Liver (tissue), 9 donors: ENCODE results near the gene SPARC. TPM values are rescaled to one million over a fixed set of nuclear protein-coding genes. Genes with fewer than 3 reads are reported as not detected.

Experiments
- DNase-seq: peaks from one replicate; pipeline ENCODE4 v3.0.0-alpha.2; 2017; ENCODE audit warnings: low spot score
- H3K27ac ChIP-seq, 2 donors: one replicate each; pipeline ENCODE4 v1.7.0; 2013; ENCODE audit warnings: inconsistent platforms in 2 of 2, low read length in 2 of 2, control low read depth in 1 of 2, low read depth in 1 of 2, mild to moderate bottlenecking in 1 of 2
- H3K27me3 ChIP-seq, 4 donors: one replicate each; pipeline versions ENCODE4 v1.6.1 to v1.7.0; 2013; ENCODE audit warnings: low read length in 3 of 4, inconsistent platforms in 1 of 4, mild to moderate bottlenecking in 1 of 4, moderate library complexity in 1 of 4; ENCODE audit not compliant: control insufficient read depth in 4 of 4, insufficient read depth in 4 of 4
- H3K36me3 ChIP-seq, 4 donors: one replicate each; pipeline versions ENCODE4 v1.6.1 to v1.7.0; 2013; ENCODE audit warnings: low read length in 3 of 4, mild to moderate bottlenecking in 3 of 4, low read depth in 1 of 4, moderate library complexity in 1 of 4; ENCODE audit not compliant: control insufficient read depth in 4 of 4, insufficient read depth in 3 of 4
- H3K4me1 ChIP-seq, 4 donors: one replicate each; pipeline versions ENCODE4 v1.6.1 to v1.7.0; 2013; ENCODE audit warnings: low read length in 3 of 4, mild to moderate bottlenecking in 3 of 4, moderate library complexity in 1 of 4; ENCODE audit not compliant: control insufficient read depth in 4 of 4, insufficient read depth in 4 of 4
- H3K4me3 ChIP-seq, 3 donors: one replicate each; pipeline versions ENCODE4 v1.6.1 to v1.7.0; 2013; ENCODE audit warnings: low read length in 3 of 3, control low read depth in 1 of 3, low read depth in 1 of 3, mild to moderate bottlenecking in 1 of 3
- H3K9ac ChIP-seq, 2 donors: one replicate each; pipeline ENCODE4 v1.7.0; 2013; ENCODE audit warnings: low read length in 2 of 2, mild to moderate bottlenecking in 2 of 2, moderate library complexity in 2 of 2, control low read depth in 1 of 2, low read depth in 1 of 2
- H3K9me3 ChIP-seq, 4 donors: one replicate each; pipeline versions ENCODE4 v1.6.1 to v1.7.0; 2013; ENCODE audit warnings: low read length in 3 of 4; ENCODE audit not compliant: control insufficient read depth in 4 of 4
- ATF3 ChIP-seq: IDR thresholded peaks from 2 replicates; pipeline ENCODE4 v1.6.1; 2016; ENCODE audit warnings: antibody characterized with exemption
- CTCF ChIP-seq: fragments of 150-350 bp; IDR thresholded peaks from 2 replicates; pipeline ENCODE4 v1.5.1; 2017; ENCODE audit warnings: improper control_type of control experiment, low read depth, low read length; ENCODE audit not compliant: missing input control
- FOXA1 ChIP-seq: IDR thresholded peaks from 2 replicates; pipeline ENCODE4 v1.6.1; 2016; ENCODE audit warnings: antibody characterized with exemption
- FOXA2 ChIP-seq: IDR thresholded peaks from 2 replicates; pipeline ENCODE4 v1.6.1; 2016; ENCODE audit warnings: antibody characterized with exemption
- GABPA ChIP-seq, 2 donors: IDR thresholded peaks in 1 of 2; conservative IDR thresholded peaks in 1 of 2; 2 replicates each; pipeline ENCODE4 v1.6.1; 2016; ENCODE audit warnings: antibody characterized with exemption in 2 of 2, mild to moderate bottlenecking in 1 of 2, moderate library complexity in 1 of 2
- HNF4A ChIP-seq, 2 donors: conservative IDR thresholded peaks; 2 replicates each; pipeline ENCODE4 v1.6.1; 2016; ENCODE audit warnings: antibody characterized with exemption in 2 of 2, mild to moderate bottlenecking in 2 of 2
- HNF4G ChIP-seq: IDR thresholded peaks from 2 replicates; pipeline ENCODE4 v1.6.1; 2016; ENCODE audit warnings: antibody characterized with exemption
- JUND ChIP-seq, 2 donors: IDR thresholded peaks; 2 replicates each; pipeline ENCODE4 v1.6.1; 2016; ENCODE audit warnings: antibody characterized with exemption in 2 of 2
- MAX ChIP-seq: IDR thresholded peaks from 2 replicates; pipeline ENCODE4 v1.6.1; 2016; ENCODE audit warnings: antibody characterized with exemption
- NR2F2 ChIP-seq: IDR thresholded peaks from 2 replicates; pipeline ENCODE4 v1.6.1; 2016; ENCODE audit warnings: antibody characterized with exemption
- RAD21 ChIP-seq, 2 donors: IDR thresholded peaks; 2 replicates each; pipeline ENCODE4 v1.6.1; 2016; ENCODE audit warnings: antibody characterized with exemption in 2 of 2, mild to moderate bottlenecking in 2 of 2
- REST ChIP-seq: IDR thresholded peaks from 2 replicates; pipeline ENCODE4 v1.6.1; 2016; ENCODE audit warnings: antibody characterized with exemption, mild to moderate bottlenecking
- SP1 ChIP-seq: IDR thresholded peaks from 2 replicates; pipeline ENCODE4 v1.6.1; 2018; ENCODE audit warnings: antibody characterized with exemption, mild to moderate bottlenecking
- TAF1 ChIP-seq: conservative IDR thresholded peaks from 2 replicates; pipeline ENCODE4 v1.6.1; 2016; ENCODE audit warnings: antibody characterized with exemption, mild to moderate bottlenecking
- ZBTB33 ChIP-seq: IDR thresholded peaks from 2 replicates; pipeline ENCODE4 v1.6.1; 2016; ENCODE audit warnings: antibody characterized with exemption
- WGBS: extraction: QIAGEN DNeasy Blood & Tissue Kit; methylation state at CpG from one replicate; pipeline ENCODE4 v1.1.7; 2013; 5-methylcytosine and 5-hydroxymethylcytosine counted together
- polyA plus RNA-seq, 2 donors: library from polyadenylated mRNA; stranded (reverse) in 1 of 2; unstranded in 1 of 2; fragments of 200-250 nt in 1 of 2; fragments of >200 nt in 1 of 2; fragmentation: Nextera tagmentation in 1 of 2; extraction: Ambion mirVana in 1 of 2; gene quantifications; one replicate each; pipeline versions ENCODE4 v1.2.1 to v1.2.3, GENCODE V29; 2013 to 2015
- total RNA-seq, 2 donors: library from RNA; depleted of rRNA; stranded (reverse); fragments of >200 nt; gene quantifications; one replicate each; pipeline ENCODE4 v1.2.3, GENCODE V29; 2014
- donor health status: healthy.
- donor health status: healthy.
- donor health status: healthy.
- donor health status: healthy.
- donor health status: healthy.

Gene SPARC
- total and polyA plus RNA-seq, 4 donors = 96.6 to 269 (median 110) TPM

GRCh38 chr5:151624476-151624875 lies 62.2 kb downstream of the SPARC start:
- no peak overlapping the region for H3K27ac ChIP-seq
- H3K36me3 ChIP-seq = no peaks in the 10 kb centered on the region
- no peak for TF ChIP-seq FOXA1
- no peak for TF ChIP-seq ATF3
- TF ChIP-seq HNF4A (conservative IDR thresholded peaks at IDR 0.05) = no peak
- no peak for TF ChIP-seq RAD21 (IDR thresholded peaks at IDR 0.05)
- TF ChIP-seq ZBTB33 = no peak
- TF ChIP-seq HNF4G = no peak
- TF ChIP-seq MAX = no peak
- no peak for TF ChIP-seq NR2F2
- TF ChIP-seq TAF1 = no peak
- TF ChIP-seq GABPA (IDR thresholded peaks at IDR 0.05 in 1 of 2, conservative IDR thresholded peaks at IDR 0.05 in 1 of 2) = no peak
- no peak for TF ChIP-seq CTCF
- no peak for TF ChIP-seq REST
- no peak for TF ChIP-seq SP1
- no peak for TF ChIP-seq FOXA2
- no peak for TF ChIP-seq JUND (IDR thresholded peaks at IDR 0.05)
- peaks cover 0 to 3% (median 1%) of the 10 kb centered on the region in 4 donors for H3K27me3 ChIP-seq
- no peak overlapping the region for H3K9ac ChIP-seq
- 76% methylated on average over 8 of the region's 8 CpGs for WGBS
- no peaks in the 10 kb centered on the region for H3K9me3 ChIP-seq
- no peak overlapping the region for H3K4me3 ChIP-seq
- H3K4me1 ChIP-seq = no peaks in the 10 kb centered on the region
- no peak for DNase-seq
